Neural progenitor cell (in vitro differentiated cells): ENCODE data around the gene PDCL2.

Source experiments
- EZH2 ChIP-seq: fragments of 200-600 bp; sonication (generic); IDR thresholded peaks from 2 replicates; pipeline ENCODE4 v1.6.1; 2017; ENCODE audit warnings: antibody characterized with exemption, mild to moderate bottlenecking, moderate library complexity
- EZH2phosphoT487 ChIP-seq: fragments of 200-600 bp; sonication (generic); IDR thresholded peaks from 2 replicates; pipeline ENCODE4 v1.6.1; 2017; ENCODE audit warnings: antibody characterized with exemption
- TF ChIP-seq, protein P1 (sequence below): fragments of 200-600 bp; sonication (generic); IDR thresholded peaks from 2 replicates; pipeline ENCODE4 v1.5.1; 2017; ENCODE audit warnings: antibody characterized with exemption, mild to moderate bottlenecking

DNA sequence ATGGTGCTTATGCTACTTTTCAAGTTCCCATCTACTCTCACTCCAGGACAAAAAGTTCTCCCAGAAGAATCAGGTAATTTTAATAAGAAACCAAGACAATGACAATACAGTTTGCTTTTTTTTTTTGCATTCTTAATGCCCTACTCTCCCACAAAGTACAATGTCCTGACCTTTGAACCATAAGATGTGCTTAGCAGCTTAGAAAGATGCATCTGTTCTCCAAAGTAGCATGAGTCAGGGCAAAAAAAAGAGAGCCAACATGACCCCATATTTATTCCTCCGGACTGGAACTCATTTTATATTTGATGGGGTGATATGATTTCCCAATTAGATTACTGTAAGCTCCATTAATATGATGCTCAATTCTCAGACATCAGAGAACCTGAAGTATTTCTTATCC is 16.5 kb upstream of the PDCL2 start:
- TF ChIP-seq, protein P1, sequence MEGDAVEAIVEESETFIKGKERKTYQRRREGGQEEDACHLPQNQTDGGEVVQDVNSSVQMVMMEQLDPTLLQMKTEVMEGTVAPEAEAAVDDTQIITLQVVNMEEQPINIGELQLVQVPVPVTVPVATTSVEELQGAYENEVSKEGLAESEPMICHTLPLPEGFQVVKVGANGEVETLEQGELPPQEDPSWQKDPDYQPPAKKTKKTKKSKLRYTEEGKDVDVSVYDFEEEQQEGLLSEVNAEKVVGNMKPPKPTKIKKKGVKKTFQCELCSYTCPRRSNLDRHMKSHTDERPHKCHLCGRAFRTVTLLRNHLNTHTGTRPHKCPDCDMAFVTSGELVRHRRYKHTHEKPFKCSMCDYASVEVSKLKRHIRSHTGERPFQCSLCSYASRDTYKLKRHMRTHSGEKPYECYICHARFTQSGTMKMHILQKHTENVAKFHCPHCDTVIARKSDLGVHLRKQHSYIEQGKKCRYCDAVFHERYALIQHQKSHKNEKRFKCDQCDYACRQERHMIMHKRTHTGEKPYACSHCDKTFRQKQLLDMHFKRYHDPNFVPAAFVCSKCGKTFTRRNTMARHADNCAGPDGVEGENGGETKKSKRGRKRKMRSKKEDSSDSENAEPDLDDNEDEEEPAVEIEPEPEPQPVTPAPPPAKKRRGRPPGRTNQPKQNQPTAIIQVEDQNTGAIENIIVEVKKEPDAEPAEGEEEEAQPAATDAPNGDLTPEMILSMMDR = no peak
- TF ChIP-seq EZH2phosphoT487 (no peak), EZH2 (no peak)
